ENCODE results near the gene ATOH8. TPM values are rescaled to one million over a fixed set of nuclear protein-coding genes. Genes with fewer than 3 reads are reported as not detected.
A peak's percentile ranks its signal among the peaks of the same experiment; 100 is the strongest.

Gene ATOH8
- total RNA-seq, 2 experiments from 2014 or later: 0.12 to 0.40 TPM

- DNase-seq (no peak), ATAC-seq (peak; percentile 36)
- Mint-ChIP-seq H3K4me3 (no peak overlapping the region), H3K27me3 (peaks cover 14% of the 10 kb centered on the region), H3K27ac (no peak overlapping the region), H3K9me3 (ENCODE audit: low read depth) (no peaks in the 10 kb centered on the region), H3K4me1 (peaks cover 8% of the 10 kb centered on the region), H3K36me3 (no peaks in the 10 kb centered on the region)
- CTCF ChIA-PET: interaction anchor here (1.1 kb wide), 3 partner anchors 9 to 136 kb away, joined by 3 read pairs; no protein-coding TSS in a partner anchor
These were observed 31.4 kb downstream of the ATOH8 start for GRCh38 chr2:85785027-85785822.

- no peak overlapping the region for H3K4me3 Mint-ChIP-seq
- ATAC-seq (no peak), DNase-seq (no peak)
- CTCF ChIA-PET: interaction anchor here (1.1 kb wide), 1 partner anchor 10 kb away, joined by 3 read pairs; no protein-coding TSS in a partner anchor
- H3K27ac Mint-ChIP-seq: no peak overlapping the region
- H3K36me3 Mint-ChIP-seq: no peaks in the 10 kb centered on the region
- no peaks in the 10 kb centered on the region for H3K9me3 Mint-ChIP-seq (ENCODE audit: low read depth)
- peaks cover 13% of the 10 kb centered on the region for H3K27me3 Mint-ChIP-seq
- H3K4me1 Mint-ChIP-seq: peaks cover 8% of the 10 kb centered on the region
These were observed 32.1 kb downstream of the ATOH8 start for GRCh38 chr2:85785871-85786270.

GRCh38 chr2:85786444-85786843 is 32.7 kb downstream of the ATOH8 start:
- peaks cover 15% of the 10 kb centered on the region for H3K27me3 Mint-ChIP-seq
- CTCF ChIA-PET: interaction anchor here (0.7 kb wide), 1 partner anchor 41 kb away, joined by 3 read pairs; no protein-coding TSS in a partner anchor
- no peaks in the 10 kb centered on the region for H3K9me3 Mint-ChIP-seq (ENCODE audit: low read depth)
- H3K4me3 Mint-ChIP-seq: no peak overlapping the region
- DNase-seq (no peak), ATAC-seq (no peak)
- H3K36me3 Mint-ChIP-seq: no peaks in the 10 kb centered on the region
- H3K27ac Mint-ChIP-seq: no peak overlapping the region
- peaks cover 8% of the 10 kb centered on the region for H3K4me1 Mint-ChIP-seq

- peaks cover 8% of the 10 kb centered on the region for H3K4me1 Mint-ChIP-seq
- H3K27me3 Mint-ChIP-seq: peaks cover 15% of the 10 kb centered on the region
- no peaks in the 10 kb centered on the region for H3K36me3 Mint-ChIP-seq
- CTCF ChIA-PET: interaction anchor here (0.7 kb wide), 1 partner anchor 41 kb away, joined by 3 read pairs; no protein-coding TSS in a partner anchor
- H3K4me3 Mint-ChIP-seq: no peak overlapping the region
- ATAC-seq (no peak), DNase-seq (no peak)
- no peak overlapping the region for H3K27ac Mint-ChIP-seq
- no peaks in the 10 kb centered on the region for H3K9me3 Mint-ChIP-seq (ENCODE audit: low read depth)
These were observed 33.1 kb downstream of the ATOH8 start for GRCh38 chr2:85786865-85787264.

GRCh38 chr2:85787282-85787980 is 33.6 kb downstream of the ATOH8 start:
- H3K9me3 Mint-ChIP-seq (ENCODE audit: low read depth): no peaks in the 10 kb centered on the region
- ATAC-seq (no peak), DNase-seq (no peak)
- no peak overlapping the region for H3K4me3 Mint-ChIP-seq
- peaks cover 14% of the 10 kb centered on the region for H3K27me3 Mint-ChIP-seq
- CTCF ChIA-PET: no interaction called here
- no peaks in the 10 kb centered on the region for H3K36me3 Mint-ChIP-seq
- peaks cover 8% of the 10 kb centered on the region for H3K4me1 Mint-ChIP-seq
- no peak overlapping the region for H3K27ac Mint-ChIP-seq

- ATAC-seq (no peak), DNase-seq (no peak)
- Mint-ChIP-seq H3K4me3 (no peak overlapping the region), H3K36me3 (no peaks in the 10 kb centered on the region), H3K9me3 (ENCODE audit: low read depth) (no peaks in the 10 kb centered on the region), H3K4me1 (peaks cover 8% of the 10 kb centered on the region), H3K27ac (no peak overlapping the region), H3K27me3 (peaks cover 20% of the 10 kb centered on the region)
- CTCF ChIA-PET: no interaction called here
These were observed 34.2 kb downstream of the ATOH8 start for GRCh38 chr2:85787981-85788340.

GRCh38 chr2:85788603-85789002 is 34.8 kb downstream of the ATOH8 start:
- CTCF ChIA-PET: interaction anchor here (2.0 kb wide), 1 partner anchor 60 kb away, joined by 5 read pairs; no protein-coding TSS in a partner anchor

GRCh38 chr2:85789271-85789670 is 35.5 kb downstream of the ATOH8 start:
- Mint-ChIP-seq H3K27me3 (peaks cover 27% of the 10 kb centered on the region), H3K4me1 (peaks cover 8% of the 10 kb centered on the region), H3K36me3 (no peaks in the 10 kb centered on the region), H3K9me3 (ENCODE audit: low read depth) (no peaks in the 10 kb centered on the region), H3K27ac (no peak overlapping the region), H3K4me3 (no peak overlapping the region)
- CTCF ChIA-PET: interaction anchor here (1.2 to 2.0 kb wide), 2 partner anchors 60 to 63 kb away, joined by 3 to 5 read pairs; no protein-coding TSS in a partner anchor
- ATAC-seq (no peak), DNase-seq (no peak)

More at GRCh38 chr2:85788603-85789002, 34.8 kb downstream of the ATOH8 start:
- no peak overlapping the region for H3K4me3 Mint-ChIP-seq
- H3K27ac Mint-ChIP-seq: no peak overlapping the region
- DNase-seq (no peak), ATAC-seq (no peak)
- no peaks in the 10 kb centered on the region for H3K9me3 Mint-ChIP-seq (ENCODE audit: low read depth)
- no peaks in the 10 kb centered on the region for H3K36me3 Mint-ChIP-seq
- peaks cover 23% of the 10 kb centered on the region for H3K27me3 Mint-ChIP-seq
- peaks cover 8% of the 10 kb centered on the region for H3K4me1 Mint-ChIP-seq

- no peaks in the 10 kb centered on the region for H3K9me3 Mint-ChIP-seq (ENCODE audit: low read depth)
- no peaks in the 10 kb centered on the region for H3K36me3 Mint-ChIP-seq
- CTCF ChIA-PET: interaction anchor here (1.2 to 2.0 kb wide), 2 partner anchors 61 to 64 kb away, joined by 3 to 5 read pairs; no protein-coding TSS in a partner anchor
- no peak overlapping the region for H3K27ac Mint-ChIP-seq
- no peak for DNase-seq
- no peak for ATAC-seq
- H3K4me1 Mint-ChIP-seq: peaks cover 8% of the 10 kb centered on the region
- H3K27me3 Mint-ChIP-seq: peaks cover 28% of the 10 kb centered on the region
- no peak overlapping the region for H3K4me3 Mint-ChIP-seq
These were observed 36.2 kb downstream of the ATOH8 start for GRCh38 chr2:85790032-85790431.

- H3K27ac Mint-ChIP-seq: no peak overlapping the region
- peaks cover 29% of the 10 kb centered on the region for H3K27me3 Mint-ChIP-seq
- no peaks in the 10 kb centered on the region for H3K36me3 Mint-ChIP-seq
- DNase-seq (no peak), ATAC-seq (no peak)
- no peak overlapping the region for H3K4me3 Mint-ChIP-seq
- H3K9me3 Mint-ChIP-seq (ENCODE audit: low read depth): no peaks in the 10 kb centered on the region
- H3K4me1 Mint-ChIP-seq: peaks cover 3% of the 10 kb centered on the region
- CTCF ChIA-PET: interaction anchor here (0.5 to 2.0 kb wide), 2 partner anchors 62 to 977 kb away, joined by 3 to 5 read pairs; no protein-coding TSS in a partner anchor
These were observed 36.9 kb downstream of the ATOH8 start for GRCh38 chr2:85790499-85791188.

GRCh38 chr2:85791704-85792565 is 38.1 kb downstream of the ATOH8 start:
- Mint-ChIP-seq H3K27me3 (peaks cover 24% of the 10 kb centered on the region), H3K36me3 (no peaks in the 10 kb centered on the region), H3K9me3 (ENCODE audit: low read depth) (no peaks in the 10 kb centered on the region), H3K27ac (no peak overlapping the region), H3K4me1 (no peaks in the 10 kb centered on the region), H3K4me3 (no peak overlapping the region)
- ATAC-seq: no peak
- DNase-seq: no peak
- CTCF ChIA-PET: no interaction called here

- no peak overlapping the region for H3K27ac Mint-ChIP-seq
- no peaks in the 10 kb centered on the region for H3K9me3 Mint-ChIP-seq (ENCODE audit: low read depth)
- H3K27me3 Mint-ChIP-seq: peaks cover 29% of the 10 kb centered on the region
- ATAC-seq: no peak
- CTCF ChIA-PET: no interaction called here
- no peak for DNase-seq
- H3K4me1 Mint-ChIP-seq: no peaks in the 10 kb centered on the region
- H3K4me3 Mint-ChIP-seq: no peak overlapping the region
- H3K36me3 Mint-ChIP-seq: no peaks in the 10 kb centered on the region
These were observed 39.1 kb downstream of the ATOH8 start for GRCh38 chr2:85792783-85793441.
